ENCODE results near the gene PHF21A.

Gene PHF21A

DNA sequence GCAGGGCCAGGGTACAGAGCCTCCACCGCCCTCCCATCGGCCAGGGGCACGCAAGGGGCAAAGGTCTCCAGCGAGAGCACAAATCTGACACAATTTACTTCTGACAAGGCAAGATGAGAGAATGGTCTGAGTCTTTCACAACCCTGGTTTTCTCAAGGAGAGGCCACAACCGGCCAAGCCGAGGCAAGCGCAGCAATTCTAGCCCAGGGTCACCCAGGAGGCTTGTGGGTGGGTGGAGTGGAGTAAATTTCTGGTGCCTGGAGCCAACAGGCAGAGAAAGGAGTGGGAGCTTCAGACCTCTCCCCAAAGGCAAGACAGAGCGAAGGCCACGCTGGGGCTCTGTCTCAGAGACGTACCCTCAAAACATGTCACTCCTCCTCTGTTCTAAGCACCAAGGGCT, 189.5 kb downstream of the PHF21A start:
- no peak for DNase-seq

DNA sequence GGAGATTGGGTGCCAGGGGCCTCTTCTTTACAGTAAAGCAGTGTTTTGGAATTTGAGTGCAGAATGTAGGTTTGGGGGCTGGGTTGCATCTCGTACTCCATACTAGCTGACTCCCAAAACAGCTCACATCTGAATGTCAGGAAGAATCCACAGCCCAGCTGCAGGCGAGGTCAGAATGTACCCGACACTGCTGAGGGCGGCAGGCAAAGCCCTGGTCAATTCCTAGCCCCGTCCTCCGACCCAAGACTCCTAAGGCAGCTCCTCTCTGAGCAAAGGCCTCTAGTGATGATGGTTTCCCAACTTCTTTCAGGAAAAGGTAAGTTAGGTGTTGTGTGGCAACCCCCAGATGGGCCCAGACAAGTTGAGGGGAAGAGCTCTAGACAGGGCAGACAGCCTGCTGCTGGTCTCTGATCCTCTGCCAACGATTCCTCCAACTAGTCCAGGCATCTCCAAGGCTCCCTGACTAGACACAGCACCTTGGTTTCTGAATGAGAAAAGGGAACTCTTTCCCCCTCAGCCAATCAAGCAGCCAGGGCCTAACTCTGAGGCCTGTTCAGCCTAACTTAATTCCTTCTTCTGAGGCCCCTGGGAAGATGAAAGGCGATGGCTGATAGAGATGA, 190.2 kb downstream of the PHF21A start:
- DNase-seq, result no peak

DNA sequence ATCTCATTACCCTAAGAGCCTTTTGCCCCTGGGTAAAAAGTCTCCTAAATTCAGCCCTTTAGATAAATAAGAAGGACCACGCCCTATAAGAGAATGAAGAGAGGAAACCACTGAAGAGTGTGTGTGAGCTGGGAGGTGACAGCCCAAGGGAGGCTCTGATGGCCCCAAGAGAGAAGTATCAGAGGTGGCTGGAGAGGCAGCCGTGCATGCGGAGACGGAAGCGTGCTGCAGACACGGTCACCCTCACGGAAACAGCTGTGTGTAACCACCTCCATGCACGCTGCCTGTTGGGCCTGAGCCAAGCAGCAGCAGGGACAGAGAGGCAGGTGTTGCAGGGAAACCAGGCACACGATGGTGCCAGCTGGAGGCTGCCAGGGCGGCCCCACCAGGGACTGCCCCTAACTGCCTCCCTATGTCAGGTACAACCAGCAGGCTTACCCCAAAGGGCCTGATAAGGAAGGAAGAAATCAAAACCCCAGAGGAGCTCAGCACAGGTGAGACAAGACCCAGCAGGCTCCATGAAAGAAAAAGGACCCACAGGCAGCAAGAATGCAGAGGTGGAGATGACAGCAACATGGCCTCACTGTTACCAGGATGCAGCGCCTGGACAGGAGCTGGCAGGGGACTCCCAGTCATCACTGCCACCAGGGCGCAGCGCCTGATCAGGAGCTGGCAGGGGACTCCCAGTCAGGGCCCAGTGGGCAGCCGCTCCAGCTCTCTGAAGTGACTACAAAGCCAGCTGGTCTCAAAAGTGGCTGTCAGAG, 191.0 kb downstream of the PHF21A start:
- DNase-seq, result peak; percentile 77

DNA sequence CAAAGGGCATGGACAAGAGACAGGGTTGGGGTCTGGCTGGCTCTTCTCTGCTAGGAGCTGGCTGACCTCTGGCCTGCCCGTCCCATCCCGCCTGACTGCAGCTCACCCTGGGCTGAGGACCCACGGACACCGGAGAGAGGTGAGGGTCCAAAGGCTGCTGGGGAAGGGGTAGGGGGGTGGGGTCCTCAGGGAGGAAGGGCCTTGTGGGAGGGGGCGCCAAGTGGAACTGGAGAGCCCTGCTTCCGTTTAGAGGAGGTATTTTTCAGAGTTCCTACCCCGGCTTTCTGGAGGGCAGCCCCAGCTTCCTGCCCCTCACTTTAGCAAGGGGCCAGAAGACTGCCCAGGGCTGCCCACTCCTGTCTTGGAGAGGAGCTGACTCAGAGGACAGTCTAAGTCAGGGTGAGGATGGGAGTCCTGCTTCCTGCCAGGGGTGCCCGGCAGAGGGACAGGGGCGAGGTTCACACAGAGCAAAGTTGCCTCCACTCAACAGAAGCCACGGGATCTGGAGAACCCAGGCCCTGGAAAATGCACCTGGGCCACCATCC, 191.7 kb downstream of the PHF21A start:
- DNase-seq, result peak; percentile 64

DNA sequence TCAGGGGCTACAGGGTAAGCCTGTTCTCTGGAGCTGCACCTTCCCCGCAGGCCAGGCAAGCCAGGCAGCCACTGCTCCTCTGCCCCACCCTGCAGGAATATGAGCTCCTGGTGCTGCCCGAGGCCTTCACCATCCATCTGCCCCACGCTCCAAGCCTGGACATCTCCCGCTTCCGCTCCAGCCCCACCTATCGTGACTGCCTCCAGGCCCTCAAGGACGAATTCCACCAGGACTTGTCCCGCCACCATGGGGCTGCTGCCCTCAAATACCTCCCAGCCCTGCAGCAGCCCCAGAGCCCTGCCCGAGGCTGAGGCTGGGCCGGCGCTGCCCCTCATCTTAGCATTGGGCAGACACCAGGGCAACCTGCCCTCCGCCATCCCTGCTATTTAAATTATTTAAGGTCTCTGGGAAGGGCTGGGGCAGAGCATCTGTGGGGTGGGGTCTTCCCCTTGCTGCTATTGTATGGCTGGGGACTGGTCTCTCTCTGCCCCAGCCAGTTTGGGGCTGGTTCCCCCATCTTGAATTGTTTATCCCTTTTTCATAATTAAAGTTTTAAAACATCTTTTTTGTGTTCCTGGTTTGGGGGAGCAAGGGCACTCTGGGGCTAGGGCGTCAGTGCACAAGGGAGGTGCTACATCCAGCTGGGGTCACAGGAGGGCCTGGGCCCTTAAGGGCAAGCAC, 192.6 kb downstream of the PHF21A start:
- no peak for DNase-seq

DNA sequence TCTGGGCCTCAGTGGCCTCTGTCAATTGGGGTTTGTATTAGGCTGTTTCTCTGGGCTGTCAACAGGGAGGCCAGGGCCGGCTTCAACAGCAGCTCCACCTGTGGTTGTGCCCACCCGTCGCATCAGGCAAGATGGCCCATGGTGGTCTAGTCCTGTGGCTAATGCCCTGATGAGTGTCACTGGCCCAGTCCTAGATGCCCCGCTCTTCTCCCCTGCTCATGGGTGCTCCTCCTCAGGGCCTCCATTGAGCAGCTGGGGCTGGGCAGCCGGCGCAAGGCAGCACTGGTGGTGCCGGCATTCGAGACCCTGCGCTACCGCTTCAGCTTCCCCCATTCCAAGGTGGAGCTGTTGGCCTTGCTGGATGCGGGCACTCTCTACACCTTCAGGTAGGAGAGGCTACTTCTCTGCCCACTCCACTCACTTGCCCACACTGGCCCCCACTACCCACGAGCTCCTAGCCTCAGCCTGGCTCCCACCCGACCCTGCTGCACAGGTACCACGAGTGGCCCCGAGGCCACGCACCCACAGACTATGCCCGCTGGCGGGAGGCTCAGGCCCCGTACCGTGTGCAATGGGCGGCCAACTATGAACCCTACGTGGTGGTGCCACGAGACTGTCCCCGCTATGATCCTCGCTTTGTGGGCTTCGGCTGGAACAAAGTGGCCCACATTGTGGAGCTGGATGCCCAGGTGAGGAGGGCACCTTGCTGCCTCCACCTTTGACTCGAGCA, 193.4 kb downstream of the PHF21A start:
- DNase-seq, result peak; percentile 61

DNA sequence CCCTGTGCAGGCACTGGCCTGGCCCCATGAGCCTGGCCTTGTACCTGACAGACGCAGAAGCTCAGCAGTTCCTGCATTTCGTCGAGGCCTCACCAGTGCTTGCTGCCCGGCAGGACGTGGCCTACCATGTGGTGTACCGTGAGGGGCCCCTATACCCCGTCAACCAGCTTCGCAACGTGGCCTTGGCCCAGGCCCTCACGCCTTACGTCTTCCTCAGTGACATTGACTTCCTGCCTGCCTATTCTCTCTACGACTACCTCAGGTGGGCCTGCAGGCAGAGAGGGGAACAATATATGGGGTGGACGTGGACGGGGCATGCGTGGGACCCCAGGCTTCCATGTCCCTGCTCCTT, 193.9 kb downstream of the PHF21A start:
- DNase-seq, result no peak

DNA sequence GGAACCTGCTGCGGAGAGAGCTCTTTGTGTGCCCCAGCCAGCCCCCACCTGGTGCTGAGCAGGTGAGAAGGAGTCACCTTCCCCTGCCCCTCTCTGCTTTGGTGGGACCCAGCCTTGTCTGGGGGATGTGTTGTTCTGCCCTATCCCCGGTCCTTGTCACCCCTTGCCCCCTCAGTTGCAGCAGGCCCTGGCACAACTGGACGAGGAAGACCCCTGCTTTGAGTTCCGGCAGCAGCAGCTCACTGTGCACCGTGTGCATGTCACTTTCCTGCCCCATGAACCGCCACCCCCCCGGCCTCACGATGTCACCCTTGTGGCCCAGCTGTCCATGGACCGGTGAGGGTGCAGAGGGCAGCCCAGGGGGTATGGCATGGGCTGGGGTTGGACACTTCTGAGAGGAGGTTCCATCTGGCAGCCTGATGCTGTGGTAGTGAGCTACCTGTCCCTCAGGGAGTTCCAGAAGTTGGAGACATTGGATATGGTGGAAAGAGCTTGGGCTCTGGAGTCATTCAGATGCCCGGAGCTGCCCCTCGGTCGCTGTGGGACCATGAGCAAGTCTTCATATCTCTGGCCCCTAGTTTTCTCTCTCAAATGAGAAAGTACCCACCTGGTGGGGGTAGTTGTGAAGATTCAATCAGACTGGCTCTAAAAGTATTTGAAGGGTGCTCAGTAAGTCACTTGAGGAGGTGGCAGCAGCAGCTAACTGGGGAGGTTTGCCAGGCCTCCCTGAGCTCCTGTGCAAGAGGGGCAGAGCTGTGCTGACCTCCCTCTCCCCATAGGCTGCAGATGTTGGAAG, 194.5 kb downstream of the PHF21A start:
- no peak for DNase-seq

DNA sequence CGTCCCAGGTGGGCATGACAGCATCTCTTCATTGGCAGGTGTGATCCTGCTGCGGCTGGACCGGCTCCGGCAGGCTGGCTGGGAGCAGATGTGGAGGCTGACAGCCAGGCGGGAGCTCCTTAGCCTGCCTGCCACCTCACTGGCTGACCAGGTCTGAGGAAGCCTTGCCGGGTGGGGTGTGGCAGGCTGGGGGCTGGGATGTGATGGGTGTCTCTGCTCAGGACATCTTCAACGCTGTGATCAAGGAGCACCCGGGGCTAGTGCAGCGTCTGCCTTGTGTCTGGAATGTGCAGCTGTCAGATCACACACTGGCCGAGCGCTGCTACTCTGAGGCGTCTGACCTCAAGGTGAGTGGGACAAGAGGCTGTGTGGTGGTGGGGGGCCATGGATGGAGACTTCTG, 195.3 kb downstream of the PHF21A start:
- DNase-seq, result peak; percentile 61

DNA sequence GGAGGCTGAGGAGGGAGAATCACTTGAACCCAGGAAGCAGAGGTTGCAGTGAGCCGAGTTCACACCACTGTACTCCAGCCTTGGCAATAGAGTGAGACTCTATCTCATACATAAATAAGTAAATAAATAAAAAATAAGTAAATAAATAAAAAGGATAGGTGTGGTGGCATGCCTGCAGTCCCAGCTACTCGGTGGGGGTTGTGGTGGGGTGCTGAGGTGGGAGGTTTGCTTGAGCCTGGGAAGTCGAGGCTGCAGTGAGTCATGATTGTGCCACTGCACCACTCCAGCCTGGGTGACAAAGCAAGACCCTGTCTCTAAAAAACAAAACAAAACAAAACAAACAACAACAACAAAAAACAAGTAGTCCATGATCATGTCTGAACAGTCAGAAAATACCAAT, 195.7 kb downstream of the PHF21A start:
- no peak for DNase-seq

DNA sequence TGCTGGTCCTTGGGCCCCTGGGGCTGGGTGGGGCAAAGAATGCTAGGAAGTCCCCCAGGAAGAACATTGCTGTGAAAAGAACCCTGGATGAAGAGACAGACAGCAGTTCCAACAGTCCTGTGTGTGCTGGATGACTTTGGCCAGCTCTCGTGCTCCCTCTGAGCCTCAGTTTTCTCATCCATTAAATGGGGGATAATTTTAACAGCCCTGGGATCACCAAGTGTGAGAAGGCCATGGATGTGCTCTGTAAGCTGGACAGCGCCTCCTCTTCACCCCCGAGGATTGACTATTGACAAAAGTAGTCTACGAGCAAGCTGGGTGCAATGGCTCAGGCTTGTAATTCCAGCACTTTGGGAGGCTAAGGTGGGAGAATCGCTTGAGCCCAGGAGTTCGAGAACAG, 196.3 kb downstream of the PHF21A start:
- DNase-seq, result peak; percentile 39

DNA sequence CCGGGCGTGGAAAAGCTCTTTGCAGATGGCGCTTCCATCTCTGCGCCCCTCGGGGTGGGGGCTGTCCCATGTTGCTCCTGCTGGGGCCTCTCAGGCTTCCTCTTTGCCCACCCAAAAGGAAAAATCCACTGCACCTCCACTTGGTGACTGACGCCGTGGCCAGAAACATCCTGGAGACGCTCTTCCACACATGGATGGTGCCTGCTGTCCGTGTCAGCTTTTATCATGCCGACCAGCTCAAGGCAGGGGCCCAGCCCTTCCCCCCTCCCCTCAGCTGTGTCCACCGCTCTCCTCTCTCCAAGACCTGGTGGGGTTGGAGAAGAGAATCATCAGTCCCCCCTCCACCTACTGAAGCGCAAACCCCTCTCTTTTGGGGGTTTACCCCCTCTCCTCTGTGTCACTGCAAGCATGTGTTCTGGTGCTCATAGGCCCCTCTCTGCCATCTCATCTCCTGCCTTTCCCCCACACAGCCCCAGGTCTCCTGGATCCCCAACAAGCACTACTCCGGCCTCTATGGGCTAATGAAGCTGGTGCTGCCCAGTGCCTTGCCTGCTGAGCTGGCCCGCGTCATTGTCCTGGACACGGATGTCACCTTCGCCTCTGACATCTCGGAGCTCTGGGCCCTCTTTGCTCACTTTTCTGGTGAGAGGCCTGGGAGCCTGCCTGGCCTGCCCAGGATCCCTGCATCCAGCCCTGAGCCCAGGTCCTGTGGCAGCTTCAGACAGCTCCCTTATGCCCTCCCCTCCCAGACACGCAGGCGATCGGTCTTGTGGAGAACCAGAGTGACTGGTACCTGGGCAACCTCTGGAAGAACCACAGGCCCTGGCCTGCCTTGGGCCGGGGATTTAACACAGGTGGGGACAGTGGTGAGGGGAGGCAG, 197.0 kb downstream of the PHF21A start:
- peak; percentile 62 for DNase-seq

DNA sequence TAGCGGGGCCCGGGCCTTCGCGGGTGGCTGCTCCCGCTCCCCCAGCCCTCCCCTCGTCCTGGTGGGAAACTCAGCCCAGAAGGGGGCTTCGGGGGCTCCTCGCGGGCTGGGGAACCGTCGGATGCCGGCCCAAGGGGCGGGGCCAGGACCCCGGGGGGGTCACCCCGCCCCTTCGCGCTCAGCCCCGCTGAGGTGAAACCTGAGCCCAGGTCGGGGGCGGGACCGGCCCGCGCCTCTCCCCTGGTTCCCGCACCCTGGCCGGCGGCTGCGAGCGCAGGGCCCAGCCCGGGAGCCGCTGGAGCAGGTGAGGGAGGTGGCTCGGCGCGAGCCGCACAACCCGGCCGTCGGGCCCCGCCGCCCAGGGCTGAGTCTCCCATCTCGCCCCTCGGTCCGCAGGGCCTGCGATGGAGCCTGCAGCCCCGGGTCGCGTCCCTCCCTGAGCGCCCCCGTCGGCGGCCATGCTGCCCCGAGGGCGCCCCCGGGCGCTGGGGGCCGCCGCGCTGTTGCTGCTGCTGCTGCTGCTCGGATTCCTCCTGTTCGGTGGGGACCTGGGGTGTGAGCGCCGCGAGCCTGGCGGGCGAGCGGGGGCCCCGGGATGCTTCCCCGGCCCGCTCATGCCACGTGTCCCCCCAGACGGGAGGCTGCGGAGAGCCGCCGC, 198.7 kb downstream of the PHF21A start, which contains the start of gene LARGE2:
LARGE2 (plus strand) TSS at position 232 of the 658 bp plus-strand sequence; CDS start at position 459, 227 bp downstream.
- DNase-seq, result peak; percentile 74

DNA sequence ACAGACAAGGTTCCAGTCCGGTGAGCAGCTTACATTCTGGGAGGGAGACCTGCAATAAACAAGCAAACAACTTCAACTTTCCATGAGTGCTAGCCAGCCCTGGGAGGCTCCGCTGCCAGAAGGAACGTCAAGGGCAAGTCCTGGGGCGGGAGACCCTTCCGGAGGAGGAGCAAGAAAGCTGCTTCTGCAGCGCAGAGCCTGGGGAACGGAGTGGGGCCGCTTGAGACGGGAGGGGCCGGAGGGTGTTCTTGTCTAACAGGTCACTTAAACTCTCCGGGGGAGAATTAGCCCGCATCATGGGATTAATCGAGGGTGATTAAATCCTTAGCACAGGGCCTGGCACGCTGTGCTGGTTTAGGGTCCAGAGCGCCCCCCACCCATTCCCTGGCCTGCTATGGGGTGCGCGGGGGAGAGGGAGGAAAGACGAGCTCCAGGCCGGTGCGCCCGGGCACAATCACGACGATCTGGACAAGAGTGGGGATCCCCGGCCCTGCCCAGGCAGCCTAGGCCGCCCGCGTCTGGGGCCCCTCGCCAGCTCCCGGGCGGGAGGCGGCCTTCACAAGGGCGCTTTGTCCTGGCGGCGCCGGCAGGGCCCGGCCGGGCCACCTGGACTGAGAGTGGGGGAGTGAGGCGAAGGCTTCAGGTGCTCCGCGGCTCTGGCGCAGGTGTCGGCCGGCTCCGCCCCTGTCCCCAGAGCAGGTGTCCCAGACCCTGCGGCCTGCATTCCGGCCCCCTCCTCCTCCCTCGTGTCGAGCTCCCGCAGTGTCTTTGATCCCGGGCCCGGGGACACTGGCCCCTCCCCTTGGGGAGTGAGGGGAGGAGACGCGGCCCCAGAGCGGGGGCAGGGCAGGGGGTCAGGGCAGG, 199.5 kb downstream of the PHF21A start:
- DNase-seq, result peak; percentile 61

DNA sequence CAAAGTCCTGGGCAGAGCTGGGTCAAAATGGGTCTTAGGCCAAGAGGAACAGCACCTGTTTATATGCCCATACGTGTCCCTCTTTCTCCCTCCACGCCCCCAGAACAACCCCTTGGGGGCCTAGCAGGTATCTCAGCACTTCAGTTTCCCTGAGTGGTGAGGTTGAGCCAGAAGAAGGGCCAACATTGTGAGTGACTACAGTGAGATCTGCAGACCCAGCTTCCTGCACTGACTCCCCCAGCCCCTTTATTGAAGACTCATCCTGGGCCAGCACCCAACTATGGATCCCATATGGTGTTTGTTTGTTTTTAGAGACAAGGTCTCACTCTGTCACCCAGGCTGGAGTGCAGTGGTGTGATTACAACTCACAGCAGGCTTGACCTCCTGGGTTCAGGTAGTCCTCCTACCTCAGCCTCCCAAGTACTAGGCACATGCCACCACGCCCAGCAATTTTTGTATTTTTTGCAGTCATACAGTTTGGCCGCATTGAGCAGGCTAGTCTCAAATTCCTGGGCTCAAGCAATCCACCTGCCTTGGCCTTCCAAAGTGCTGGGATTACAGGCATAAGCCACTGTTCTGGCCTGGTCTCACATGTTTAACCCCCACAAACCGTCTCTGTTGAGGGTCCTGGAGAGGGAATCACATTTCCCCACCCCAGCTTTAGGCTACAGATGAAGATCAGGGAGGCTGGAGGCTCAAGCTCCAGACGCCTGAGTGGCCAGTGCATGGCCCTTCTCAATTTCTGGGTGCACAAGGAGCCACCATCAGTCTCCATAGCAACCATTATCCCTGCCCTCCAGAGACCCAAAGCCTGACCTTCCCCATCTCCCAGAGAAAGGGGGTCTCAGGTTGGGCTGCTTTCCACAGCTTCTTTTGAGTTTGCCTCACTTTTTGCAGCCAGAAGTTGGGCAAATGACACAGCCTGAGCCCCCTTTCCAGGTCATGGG, 200.4 kb downstream of the PHF21A start:
- peak; percentile 37 for DNase-seq

DNA sequence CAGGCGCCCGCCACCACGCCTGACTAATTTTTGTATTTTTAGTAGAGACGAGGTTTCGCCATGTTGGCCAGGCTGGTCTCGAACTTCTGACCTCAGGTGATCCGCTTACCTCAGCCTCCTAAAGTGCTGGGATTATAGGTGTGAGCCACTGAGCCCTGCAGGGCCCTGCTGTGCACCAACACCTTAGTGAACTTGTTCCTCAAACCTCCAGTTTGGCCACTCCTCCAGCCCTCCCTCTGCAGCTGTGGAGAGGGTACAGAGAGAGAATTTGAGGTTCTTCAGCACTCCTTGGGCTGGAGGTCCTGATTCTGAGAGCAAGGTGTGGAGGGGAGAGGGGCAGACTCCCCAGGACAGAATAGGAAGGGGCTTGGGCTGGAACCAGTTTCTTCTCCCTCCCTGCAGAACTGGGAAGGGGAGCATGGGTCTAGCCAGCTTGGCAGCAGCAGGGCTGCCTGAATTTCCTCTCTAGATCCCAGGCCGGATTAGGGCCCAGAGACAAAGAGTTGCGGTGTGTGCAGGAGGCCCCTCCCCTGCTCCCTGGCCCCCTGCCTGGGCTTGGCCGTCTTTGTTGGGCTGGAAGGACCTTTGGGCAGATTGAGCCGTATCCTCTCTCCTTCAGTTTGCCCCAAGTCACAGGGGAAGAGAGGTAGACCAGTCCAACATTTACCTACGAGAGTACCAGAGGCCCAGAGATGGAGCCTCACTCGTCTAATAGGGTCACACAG, 201.3 kb downstream of the PHF21A start:
- DNase-seq, result no peak

DNA sequence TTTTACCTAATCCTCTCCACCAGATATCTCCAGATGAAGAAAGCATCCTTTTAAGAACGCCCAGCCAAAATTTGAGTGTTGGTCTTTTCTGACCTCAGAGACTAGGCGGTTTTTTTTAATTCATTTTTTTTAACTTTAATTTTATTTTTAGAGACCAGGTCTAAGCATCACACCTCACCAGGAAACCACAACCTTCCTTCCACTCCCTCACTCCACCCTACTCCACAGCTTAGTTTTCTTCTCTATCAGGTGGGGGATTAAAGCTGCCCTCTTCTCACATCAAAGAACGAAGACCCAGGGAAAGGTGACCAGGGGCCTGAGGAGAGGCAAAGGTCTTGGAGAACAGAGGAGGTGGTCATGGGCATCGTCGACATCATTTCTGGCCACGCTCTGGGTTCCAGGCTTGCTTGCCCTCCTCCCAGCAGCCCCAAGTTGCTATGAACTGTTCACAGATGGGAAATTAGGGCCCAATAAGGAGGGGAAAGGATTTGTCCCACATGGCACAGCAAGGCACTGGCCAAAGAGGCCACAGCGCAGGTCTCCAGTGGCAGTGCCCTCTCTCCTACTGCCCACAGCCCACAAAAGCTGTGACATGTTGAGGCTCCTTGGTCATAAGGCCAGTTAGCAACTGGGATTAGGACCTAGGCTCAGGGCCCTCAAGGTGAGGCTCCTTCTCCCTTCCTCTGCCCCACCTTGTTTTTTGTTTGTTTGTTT, 202.1 kb downstream of the PHF21A start:
- DNase-seq, result no peak

All from activated effector memory CD4-positive, alpha-beta T cell treated with anti-CD3 and anti-CD28 coated beads, Interleukin-2, amount 50 U/mL, for 16 hours (primary cell).